ENCODE data around the gene SPARC. TPM values are rescaled to one million over a fixed set of nuclear protein-coding genes. Genes with fewer than 3 reads are reported as not detected.
A peak's percentile ranks its signal among the peaks of the same experiment; 100 is the strongest.

The SPARC gene
- total RNA-seq, 1 donor from 2014 or later = 3,092 TPM

- DNase-seq = no peak
Measured at GRCh38 chr5:151677776-151678545, 8.8 kb downstream of the SPARC start.

- peak; percentile 34 for DNase-seq
Measured at GRCh38 chr5:151676719-151677118, 10.0 kb downstream of the SPARC start.

GRCh38 chr5:151676314-151676712 is 10.4 kb downstream of the SPARC start:
- DNase-seq = peak; percentile 27

- peak; percentile 33 for DNase-seq
Measured at GRCh38 chr5:151675611-151676313, 11.0 kb downstream of the SPARC start.

GRCh38 chr5:151674626-151675610 is 11.8 kb downstream of the SPARC start:
- DNase-seq = no peak

GRCh38 chr5:151673421-151673820 is 13.3 kb downstream of the SPARC start:
- no peak for DNase-seq

- DNase-seq = no peak
Measured at GRCh38 chr5:151672516-151672915, 14.2 kb downstream of the SPARC start.

- DNase-seq = no peak
Measured at GRCh38 chr5:151671950-151672349, 14.8 kb downstream of the SPARC start.

- DNase-seq = peak; percentile 21
Measured at GRCh38 chr5:151670953-151671636, 15.6 kb downstream of the SPARC start.

GRCh38 chr5:151670083-151670686 is 16.5 kb downstream of the SPARC start:
- DNase-seq = no peak

GRCh38 chr5:151667083-151667482 is 19.6 kb downstream of the SPARC start:
- no peak for DNase-seq

GRCh38 chr5:151665613-151666012 is 21.1 kb downstream of the SPARC start:
- no peak for DNase-seq

- DNase-seq = peak; percentile 60
Measured at GRCh38 chr5:151664694-151665585, 21.8 kb downstream of the SPARC start.

- peak; percentile 21 for DNase-seq
Measured at GRCh38 chr5:151663617-151664293, 23.0 kb downstream of the SPARC start.

- no peak for DNase-seq
Measured at GRCh38 chr5:151662805-151663204, 23.9 kb downstream of the SPARC start.

GRCh38 chr5:151661968-151662732 is 24.6 kb downstream of the SPARC start:
- no peak for DNase-seq

- DNase-seq = peak; percentile 45
Measured at GRCh38 chr5:151660616-151661495, 25.9 kb downstream of the SPARC start.
